Islet of Langerhans (tissue), 1 donor: Measurements from ENCODE around the gene ZSCAN1.

Source experiments
- FAIRE-seq: peaks from one replicate; lab custom pipeline; 2011; peaks lifted over from hg19 to GRCh38; lab: Jason Lieb, UNC

Gene ZSCAN1

GRCh38 chr19:58084596-58085347 is 50.9 kb downstream of the ZSCAN1 start:
- no peak for FAIRE-seq

- no peak for FAIRE-seq
Observed at GRCh38 chr19:58085348-58085875, 51.6 kb downstream of the ZSCAN1 start.

- no peak for FAIRE-seq
Observed at GRCh38 chr19:58086825-58087710, 53.2 kb downstream of the ZSCAN1 start.

- no peak for FAIRE-seq
Observed at GRCh38 chr19:58088521-58089052, 54.8 kb downstream of the ZSCAN1 start.

GRCh38 chr19:58089846-58090245 is 56.0 kb downstream of the ZSCAN1 start:
- no peak for FAIRE-seq

GRCh38 chr19:58091251-58091995 is 57.6 kb downstream of the ZSCAN1 start:
- no peak for FAIRE-seq

GRCh38 chr19:58093071-58093470 is 59.2 kb downstream of the ZSCAN1 start:
- FAIRE-seq = no peak

GRCh38 chr19:58095328-58095727 is 61.5 kb downstream of the ZSCAN1 start:
- no peak for FAIRE-seq

GRCh38 chr19:58096884-58097283 is 63.1 kb downstream of the ZSCAN1 start:
- no peak for FAIRE-seq

- no peak for FAIRE-seq
Observed at GRCh38 chr19:58097349-58097748, 63.5 kb downstream of the ZSCAN1 start.

GRCh38 chr19:58097781-58098681 is 64.2 kb downstream of the ZSCAN1 start, which contains the start of gene ZSCAN18:
TSS of gene ZSCAN18 (minus strand) at chr19:58098231. CDS start at chr19:58090267, 7,964 bp downstream.
- peak; percentile 86 for FAIRE-seq

GRCh38 chr19:58098682-58098998 is 64.8 kb downstream of the ZSCAN1 start:
- no peak for FAIRE-seq
